Measurements from ENCODE around the gene NKAIN2. TPM values are rescaled to one million over a fixed set of nuclear protein-coding genes. Genes with fewer than 3 reads are reported as not detected.
"Not testable (repeated sequence)": the region's sequence is repeated elsewhere in the genome, so short reads cannot be mapped to it uniquely, and the experiment has no call there.

Gene NKAIN2
- polyA plus RNA-seq, 10 donors = 5.3 to 9.9 (median 7.2) TPM

DNA sequence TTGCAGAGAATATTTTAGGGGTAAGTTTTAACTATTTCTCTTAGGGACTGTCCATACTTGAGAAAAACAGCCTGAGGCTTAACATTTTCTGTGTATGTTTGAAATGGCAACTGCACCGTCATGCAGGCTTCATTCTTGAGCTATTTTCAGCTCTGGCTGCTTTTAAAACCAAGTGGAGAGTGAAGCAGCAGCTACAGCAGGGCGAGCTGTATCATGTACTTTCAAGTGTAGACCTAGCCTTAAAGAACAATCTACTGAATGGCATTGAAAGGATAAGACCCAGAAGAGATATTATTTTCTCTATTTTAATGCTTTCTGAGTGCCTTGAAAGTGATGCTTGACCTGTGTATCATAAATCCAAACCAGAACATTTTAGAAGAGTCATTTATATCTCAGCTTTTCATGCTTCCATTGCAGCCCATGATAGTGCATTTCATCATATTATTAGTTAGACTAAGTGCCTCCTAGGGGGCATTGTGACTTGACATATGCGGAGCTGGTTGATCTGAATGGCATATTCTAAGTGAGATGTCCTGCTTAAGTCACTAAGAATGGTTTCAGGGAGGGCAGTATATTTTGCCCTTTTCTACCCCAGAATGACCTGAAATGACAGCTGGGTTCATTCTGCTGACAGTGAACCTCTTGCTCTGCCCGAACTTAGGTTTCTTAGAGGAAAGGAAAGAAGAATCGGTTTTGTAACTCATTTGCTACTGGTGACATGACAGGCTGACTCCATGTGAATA is 85.3 kb downstream of the NKAIN2 start:
- no peak for DNase-seq

- DNase-seq = no peak
Observed at GRCh38 chr6:123895346-123895745, 91.7 kb downstream of the NKAIN2 start.

DNA sequence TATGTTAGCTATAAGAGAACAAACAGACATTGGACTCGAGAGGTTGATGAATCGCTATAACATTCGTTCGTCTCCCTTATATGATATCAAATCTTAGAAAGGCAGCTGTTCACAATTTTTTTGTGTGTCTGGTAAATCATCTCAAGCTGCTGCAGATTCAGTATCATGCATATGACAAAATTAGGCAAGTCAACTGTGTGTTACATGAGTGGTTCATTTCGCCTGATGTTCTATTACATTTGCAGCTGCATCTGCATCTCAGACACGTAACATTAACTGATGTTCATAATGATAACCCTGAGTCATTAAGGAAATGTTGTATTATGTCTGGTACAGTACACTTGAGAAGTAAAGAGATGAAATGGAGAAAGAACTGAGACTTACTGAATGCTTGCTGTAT is 92.1 kb downstream of the NKAIN2 start:
- no peak for DNase-seq

GRCh38 chr6:123896869-123897268 is 93.2 kb downstream of the NKAIN2 start:
- no peak for DNase-seq

GRCh38 chr6:123897965-123898364 is 94.3 kb downstream of the NKAIN2 start:
- no peak for DNase-seq

GRCh38 chr6:123898665-123899064 is 95.0 kb downstream of the NKAIN2 start:
- no peak for DNase-seq

DNA sequence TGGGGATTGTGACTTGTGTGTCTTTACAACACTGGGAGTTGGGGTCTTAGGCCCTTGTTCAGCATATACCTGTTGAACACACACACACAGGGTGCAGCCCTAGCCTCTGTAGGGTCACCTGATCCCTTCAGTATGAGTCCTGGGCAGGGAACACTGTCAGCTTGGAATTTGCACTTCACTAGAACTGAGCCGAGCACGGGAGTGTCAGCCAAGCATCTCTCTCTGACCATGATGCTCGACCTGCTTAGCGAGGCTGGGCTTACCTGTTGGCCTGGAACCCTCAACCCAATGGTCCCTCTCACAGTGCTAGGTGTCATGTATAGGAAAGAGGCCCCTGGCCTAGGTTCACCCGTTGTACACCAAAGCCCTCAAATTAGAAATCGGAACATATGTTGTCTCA is 96.1 kb downstream of the NKAIN2 start:
- DNase-seq = no peak

- no peak for DNase-seq
Observed at GRCh38 chr6:123901436-123901835, 97.8 kb downstream of the NKAIN2 start.

DNA sequence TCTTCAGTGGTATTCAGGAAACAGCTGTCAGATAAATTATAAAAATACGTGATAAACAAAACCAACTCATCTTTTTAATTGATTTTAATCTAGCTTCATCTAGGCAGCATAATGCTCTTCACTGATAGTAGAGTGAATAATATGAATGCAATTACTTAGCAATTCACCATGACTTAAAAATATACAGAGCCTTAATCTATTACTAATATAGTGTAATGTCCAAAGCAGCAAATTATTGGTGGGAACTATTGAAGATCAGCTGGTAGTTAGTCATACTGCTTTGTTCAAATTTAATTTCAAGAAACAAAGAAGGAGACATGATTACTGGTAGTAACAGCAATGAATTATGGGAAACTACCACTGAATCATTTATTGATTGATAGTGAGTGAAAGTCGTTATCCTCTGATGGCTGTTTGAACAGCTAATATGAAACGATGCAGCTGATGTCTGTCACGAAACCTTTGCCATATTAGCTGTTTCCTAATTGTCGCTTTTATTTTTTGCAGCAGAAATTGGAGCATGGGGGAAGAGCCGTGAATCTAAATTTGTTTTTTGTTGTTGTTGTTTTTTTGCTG is 99.2 kb downstream of the NKAIN2 start:
- no peak for DNase-seq

GRCh38 chr6:123904228-123904627 is 100.6 kb downstream of the NKAIN2 start:
- DNase-seq = no peak

DNA sequence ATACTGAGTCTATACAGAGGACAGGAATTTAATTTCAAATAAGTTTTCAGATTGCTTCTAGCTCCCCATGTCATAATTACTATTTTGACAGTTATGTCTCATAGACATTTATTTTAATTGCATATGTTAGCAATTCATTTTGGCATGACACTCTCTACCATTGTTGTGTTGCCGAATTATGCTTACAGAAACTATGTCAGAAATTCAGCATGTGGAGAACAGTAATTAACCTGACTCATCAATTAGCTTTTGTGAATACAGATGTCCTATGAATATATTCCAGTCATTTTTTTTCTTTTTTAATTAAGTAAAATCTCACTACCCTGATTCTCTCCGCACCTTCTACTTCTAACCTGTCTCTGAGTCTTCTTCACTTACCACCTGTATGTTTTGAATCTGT is 105.1 kb downstream of the NKAIN2 start:
- DNase-seq = no peak

DNA sequence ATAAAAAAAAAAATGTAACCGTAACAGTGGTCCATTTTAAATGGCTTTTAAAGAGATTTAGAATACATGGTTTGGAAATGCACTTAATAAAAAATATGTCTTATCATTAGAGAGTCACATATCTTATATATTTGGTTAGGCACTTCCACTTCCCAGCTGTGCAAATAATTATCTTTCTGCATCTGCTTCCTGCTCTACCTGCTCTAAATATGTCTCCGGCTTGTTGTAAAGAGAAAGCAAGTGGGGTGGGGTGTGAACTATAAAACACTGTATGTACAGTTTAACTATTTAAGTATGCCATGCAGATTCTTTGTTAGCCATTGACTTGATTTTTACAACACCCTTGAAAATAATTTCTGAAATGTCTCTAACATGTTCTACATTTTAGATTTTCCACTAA is 106.3 kb downstream of the NKAIN2 start:
- DNase-seq = no peak

DNA sequence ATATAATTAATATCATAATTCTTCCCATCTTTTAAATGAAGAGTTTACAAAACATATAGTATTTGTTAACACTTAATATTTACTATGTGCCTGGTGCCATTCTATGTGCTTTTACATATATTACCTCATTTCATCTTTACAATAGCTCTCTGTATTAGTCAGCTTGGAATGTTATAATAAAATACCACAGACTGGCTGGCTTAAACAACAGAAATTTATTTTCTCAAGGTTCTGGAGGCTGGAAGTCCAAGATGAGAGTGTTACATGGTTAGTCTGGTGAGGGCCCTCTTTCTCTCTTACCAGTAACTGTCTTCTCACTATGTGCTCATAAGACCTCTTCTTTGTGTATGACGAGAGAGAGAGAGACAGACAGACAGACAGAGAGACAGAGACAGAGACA is 110.2 kb downstream of the NKAIN2 start:
- DNase-seq = no peak

DNA sequence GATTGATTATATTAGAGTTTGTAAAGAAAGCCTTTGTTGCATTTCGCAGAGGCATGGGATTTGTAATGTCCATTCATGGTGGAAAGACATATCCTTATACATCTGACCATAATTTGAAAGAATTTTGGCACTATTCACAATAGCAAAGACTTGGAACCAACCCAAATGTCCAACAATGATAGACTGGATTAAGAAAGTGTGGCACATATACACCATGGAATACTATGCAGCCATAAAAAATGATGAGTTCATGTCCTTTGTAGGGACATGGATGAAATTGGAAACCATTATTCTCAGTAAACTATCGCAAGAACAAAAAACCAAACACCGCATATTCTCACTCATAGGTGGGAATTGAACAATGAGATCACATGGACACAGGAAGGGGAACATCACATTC is 119.7 kb downstream of the NKAIN2 start:
- not testable (repeated sequence) for DNase-seq

DNA sequence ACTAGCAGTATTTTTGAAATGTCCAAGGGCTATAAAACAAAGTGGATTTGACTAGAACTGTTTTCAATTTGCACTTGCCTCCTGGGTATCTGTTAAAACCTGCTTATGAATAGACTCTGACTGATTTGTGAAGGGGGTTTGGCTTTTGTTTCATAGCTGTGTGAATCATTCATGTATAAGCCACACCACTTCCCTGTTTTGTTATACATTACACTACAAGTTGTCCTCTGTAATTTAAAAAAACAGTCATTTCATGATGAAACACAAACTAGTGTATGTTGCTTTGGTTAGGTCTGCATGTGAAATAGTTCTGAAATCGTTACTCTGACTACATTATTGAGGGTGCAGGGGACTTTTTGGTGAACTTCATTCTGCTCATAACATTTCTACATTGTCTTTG is 121.7 kb downstream of the NKAIN2 start:
- no peak for DNase-seq

DNA sequence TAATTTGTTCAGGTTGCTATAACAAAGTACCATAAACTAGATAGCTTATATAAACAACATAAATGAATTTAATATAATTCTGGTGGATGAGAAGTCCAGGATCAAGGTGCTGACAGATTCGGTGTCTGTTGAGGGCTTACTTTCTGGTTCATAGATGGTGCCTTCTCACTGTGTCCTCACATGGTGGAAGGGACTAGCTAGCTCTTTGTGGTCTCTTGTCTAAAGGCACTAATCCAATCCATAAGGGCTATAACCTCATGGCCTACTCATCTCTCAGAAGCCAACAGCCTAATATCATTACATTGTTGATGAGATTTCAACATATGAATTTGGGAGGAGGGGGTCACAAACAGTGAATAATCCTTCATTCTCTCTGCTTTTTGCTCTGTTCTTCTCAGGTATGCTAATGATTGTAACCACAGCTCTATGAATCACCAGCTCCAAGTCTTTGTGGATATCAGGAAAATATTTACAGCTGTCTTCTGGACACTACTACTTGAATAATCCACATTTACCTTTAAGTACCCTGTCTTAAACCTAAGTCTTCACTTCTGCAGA is 122.3 kb downstream of the NKAIN2 start:
- no peak for DNase-seq

DNA sequence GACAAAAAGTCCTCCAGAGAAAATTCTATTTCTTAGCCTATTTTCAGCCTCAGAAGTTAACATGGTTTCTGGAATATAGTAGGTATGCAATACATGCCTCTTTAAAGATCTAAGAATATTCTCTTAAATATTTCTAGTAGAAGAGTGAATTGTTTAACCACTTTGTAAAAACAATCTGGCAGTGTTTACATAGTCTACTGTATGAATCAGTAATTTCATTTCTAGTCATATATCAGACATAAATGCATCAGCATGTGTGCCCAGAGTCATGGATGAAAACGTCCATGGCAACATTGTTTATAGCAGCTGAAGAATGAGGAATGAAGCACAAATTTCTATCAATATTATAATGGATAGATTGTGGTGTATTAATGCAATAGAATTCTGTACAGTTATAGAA is 124.9 kb downstream of the NKAIN2 start:
- no peak for DNase-seq

DNA sequence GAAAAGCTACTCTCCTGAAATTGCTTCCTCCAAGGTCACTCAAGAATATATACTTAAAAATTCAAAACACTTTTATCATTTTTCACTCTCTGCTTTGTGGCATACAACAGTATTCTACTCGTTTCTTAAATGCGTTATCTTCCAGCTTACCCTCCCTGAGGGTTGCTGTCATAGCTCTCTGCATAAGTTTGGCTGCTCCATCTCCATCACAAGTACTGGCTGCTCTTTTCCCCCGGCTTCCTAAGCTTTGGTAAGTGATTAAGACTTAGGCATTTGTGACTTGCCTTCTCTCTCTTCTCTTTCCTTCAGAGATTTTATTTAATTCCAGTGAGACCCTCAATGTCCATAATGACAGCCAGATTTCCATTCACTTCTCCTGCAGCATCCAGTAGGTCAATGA is 128.3 kb downstream of the NKAIN2 start:
- no peak for DNase-seq

GRCh38 chr6:123940551-123940950 is 136.9 kb downstream of the NKAIN2 start:
- DNase-seq = no peak

GRCh38 chr6:123941855-123942254 is 138.2 kb downstream of the NKAIN2 start:
- no peak for DNase-seq

DNA sequence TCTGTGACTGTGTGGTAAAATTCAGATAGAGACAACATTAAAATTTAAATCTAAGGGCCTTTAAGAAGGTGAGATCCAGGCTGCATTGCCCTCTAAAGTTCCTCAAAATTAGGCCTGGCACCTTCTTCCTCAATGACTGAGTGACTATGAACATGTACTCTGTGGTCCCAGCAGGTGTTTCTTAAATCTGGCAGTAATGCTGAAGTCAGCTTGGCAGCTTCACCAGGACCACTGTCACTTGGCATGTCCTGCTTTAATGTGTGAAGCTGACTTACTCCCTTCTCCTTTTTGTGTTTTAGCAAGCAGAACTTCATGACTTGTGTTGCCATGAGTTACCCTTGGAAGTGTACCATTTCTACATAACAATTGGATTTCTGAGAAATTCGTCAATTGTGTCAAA is 141.7 kb downstream of the NKAIN2 start:
- no peak for DNase-seq

GRCh38 chr6:123953920-123954319 is 150.3 kb downstream of the NKAIN2 start:
- no peak for DNase-seq

GRCh38 chr6:123956492-123957139 is 153.0 kb downstream of the NKAIN2 start:
- no peak for DNase-seq

All from muscle of back (tissue), 11 donors.